Stimulated activated CD4-positive, alpha-beta T cell treated with anti-CD3 and anti-CD28 coated beads, TNF-alpha, amount 100 ng/mL, for 1 hour (primary cell): ENCODE data around the gene MEIOC.
A peak's percentile ranks its signal among the peaks of the same experiment; 100 is the strongest.

ENCODE experiments used
- DNase-seq, 3 donors: peaks; one replicate each; pipeline ENCODE4 v3.0.0-alpha.2; 2020; ENCODE audit warnings: low read depth in 3 of 3, low spot score in 1 of 3

The MEIOC gene

GRCh38 chr17:44707755-44708400, 51.6 kb downstream of the MEIOC start:
- no peak for DNase-seq

- DNase-seq: peak; percentile 57 to 67 (median 63)
Measured at GRCh38 chr17:44708401-44709263, 52.4 kb downstream of the MEIOC start, which contains the start of gene DBF4B. TSS of gene DBF4B (plus strand) at chr17:44708665. CDS start at chr17:44708821, 156 bp downstream.

- no peak for DNase-seq
Measured at GRCh38 chr17:44719444-44719843, 63.2 kb downstream of the MEIOC start.

GRCh38 chr17:44722254-44722653, 66.0 kb downstream of the MEIOC start:
- no peak for DNase-seq
